PC-3 (cell line): ENCODE measurements around the gene SGK2.

Experiments used
- CTCF ChIP-seq: fragments of 300-600 bp; sonication (generic); conservative IDR thresholded peaks from 2 replicates; pipeline ENCODE4 v1.5.1; 2017; ENCODE audit warnings: antibody characterized with exemption, low read depth, mild to moderate bottlenecking, low read length
- EZH2 ChIP-seq: fragments of 300-600 bp; sonication (generic); IDR thresholded peaks from one replicate; pipeline ENCODE4 v1.6.1; 2017; ENCODE audit warnings: antibody characterized with exemption, mild to moderate bottlenecking, low read length; ENCODE audit not compliant: unreplicated experiment
- EZH2phosphoT487 ChIP-seq: fragments of 300-600 bp; sonication (generic); IDR thresholded peaks from 2 replicates; pipeline ENCODE4 v1.6.1; 2018; ENCODE audit warnings: mild to moderate bottlenecking, antibody characterized with exemption, low read length, borderline replicate concordance

- no peak for TF ChIP-seq CTCF
- TF ChIP-seq EZH2 = no peak
- no peak for TF ChIP-seq EZH2phosphoT487
These were observed 31.2 kb downstream of the SGK2 start for GRCh38 chr20:43590036-43590391.
